Neural cell (in vitro differentiated cells): ENCODE data around the gene CLDN20. TPM values are rescaled to one million over a fixed set of nuclear protein-coding genes. Genes with fewer than 3 reads are reported as not detected.

Source experiments
- H2AFZ ChIP-seq: fragments of 200-600, 300-800 bp; sonication (generic), shearing (Covaris generic); 2 replicates; pipeline ENCODE4 v1.6.0; 2014; ENCODE audit warnings: low read depth, mild to moderate bottlenecking, antibody characterized with exemption, low read length, moderate library complexity
- H3F3A ChIP-seq: fragments of 200-600 bp; shearing (Covaris generic); 2 replicates; pipeline ENCODE4 v1.6.1; 2016; ENCODE audit warnings: mild to moderate bottlenecking, moderate library complexity, mixed read lengths, antibody characterized with exemption, low read length; ENCODE audit not compliant: insufficient read depth, poor library complexity, severe bottlenecking
- H3K27ac ChIP-seq: fragments of 200-600, 300-800 bp; sonication (generic), shearing (Covaris generic); 2 replicates; pipeline ENCODE4 v1.5.1; 2014; ENCODE audit warnings: mild to moderate bottlenecking, low read length, moderate library complexity
- H3K27me3 ChIP-seq: fragments of 300-800, 200-600 bp; sonication (generic), shearing (Covaris generic); 2 replicates; pipeline ENCODE4 v1.6.0; 2014; ENCODE audit warnings: mild to moderate bottlenecking, low read depth, low read length, moderate library complexity; ENCODE audit not compliant: insufficient read depth
- H3K36me3 ChIP-seq: fragments of 300-800, 200-600 bp; sonication (generic), shearing (Covaris generic); 2 replicates; pipeline ENCODE4 v1.5.1; 2014; ENCODE audit warnings: mild to moderate bottlenecking, antibody characterized with exemption, low read length, moderate library complexity; ENCODE audit not compliant: insufficient read depth
- H3K4me2 ChIP-seq: fragments of 300-800, 200-600 bp; sonication (generic), shearing (Covaris generic); 2 replicates; pipeline ENCODE4 v1.6.0; 2014; ENCODE audit warnings: mild to moderate bottlenecking, low read length
- H3K4me3 ChIP-seq: fragments of 300-800, 200-600 bp; sonication (generic), shearing (Covaris generic); 2 replicates; pipeline ENCODE4 v1.5.1; 2014; ENCODE audit warnings: mild to moderate bottlenecking, low read length, moderate library complexity
- H3K79me2 ChIP-seq: fragments of 200-600 bp; shearing (Covaris generic); replicated peaks from 2 replicates; pipeline ENCODE4 v1.6.0; 2014; ENCODE audit warnings: mild to moderate bottlenecking, low read length, moderate library complexity; ENCODE audit not compliant: insufficient read depth
- H3K9ac ChIP-seq: fragments of 300-800, 200-600 bp; sonication (generic), shearing (Covaris generic); 2 replicates; pipeline ENCODE4 v1.6.1; 2016; ENCODE audit warnings: mild to moderate bottlenecking, low read length, mixed read lengths
- H3K9me2 ChIP-seq: fragments of 200-600 bp; shearing (Covaris generic); 2 replicates; pipeline ENCODE4 v1.6.1; 2016; ENCODE audit warnings: mild to moderate bottlenecking, low read length, mixed read lengths; ENCODE audit not compliant: insufficient read depth
- H3K9me3 ChIP-seq: fragments of 200-600, 300-800 bp; sonication (generic), shearing (Covaris generic); 2 replicates; pipeline ENCODE4 v1.6.1; 2016; ENCODE audit warnings: mild to moderate bottlenecking, mixed run types, low read length, moderate library complexity, mixed read lengths
- H4K20me1 ChIP-seq: fragments of 200-600 bp; shearing (Covaris generic); 2 replicates; pipeline ENCODE4 v1.6.1; 2016; ENCODE audit warnings: mild to moderate bottlenecking, mixed run types; ENCODE audit not compliant: insufficient read depth
- EP300 ChIP-seq: fragments of 450-650 bp; conservative IDR thresholded peaks from 2 replicates; pipeline ENCODE4 v1.6.1; 2014; ENCODE audit warnings: antibody characterized with exemption, mild to moderate bottlenecking, moderate library complexity; ENCODE audit not compliant: poor library complexity, severe bottlenecking
- EZH2 ChIP-seq: fragments of 200-600, 300-800 bp; shearing (Covaris generic), sonication (generic); IDR thresholded peaks from 2 replicates; pipeline ENCODE4 v1.6.1; 2014; ENCODE audit warnings: antibody characterized with exemption, low read length, borderline replicate concordance, mild to moderate bottlenecking; ENCODE audit not compliant: insufficient read depth, poor library complexity, severe bottlenecking
- MXI1 ChIP-seq: fragments of 450-650 bp; conservative IDR thresholded peaks from 2 replicates; pipeline ENCODE4 v1.6.1; 2014; ENCODE audit warnings: antibody characterized with exemption, mild to moderate bottlenecking; ENCODE audit not compliant: poor library complexity, severe bottlenecking
- POLR2AphosphoS5 ChIP-seq: IDR thresholded peaks from 2 replicates; pipeline ENCODE4 v1.6.1; 2012
- RAD21 ChIP-seq: fragments of 450-650 bp; conservative IDR thresholded peaks from 2 replicates; pipeline ENCODE4 v1.6.1; 2014; ENCODE audit warnings: antibody characterized with exemption, mild to moderate bottlenecking, moderate library complexity
- SMC3 ChIP-seq: fragments of 450-650 bp; conservative IDR thresholded peaks from 2 replicates; pipeline ENCODE4 v1.6.1; 2014; ENCODE audit warnings: antibody characterized with exemption, mild to moderate bottlenecking, moderate library complexity; ENCODE audit not compliant: poor library complexity
- TAF1 ChIP-seq: IDR thresholded peaks from 2 replicates; pipeline ENCODE4 v1.6.1; 2012; ENCODE audit warnings: low read depth
- polyA plus RNA-seq: library from polyadenylated mRNA; depleted of rRNA; stranded (reverse); fragments of >200 nt; gene quantifications from 2 replicates; pipeline ENCODE4 v1.2.3, GENCODE V29; 2014
- TF ChIP-seq, protein P1 (sequence below): IDR thresholded peaks from 2 replicates; pipeline ENCODE4 v1.6.1; 2012; ENCODE audit warnings: borderline replicate concordance
- TF ChIP-seq, protein P2 (sequence below): fragments of 450-650 bp; IDR thresholded peaks from 2 replicates; pipeline ENCODE4 v1.5.1; 2014; ENCODE audit warnings: antibody characterized with exemption, mild to moderate bottlenecking, moderate library complexity; ENCODE audit not compliant: poor library complexity, severe bottlenecking

The CLDN20 gene
- polyA plus RNA-seq, 1 donor from 2014 or later, result not detected

- Histone ChIP-seq H3K4me3 (no peak overlapping the region), H3K4me2 (no peak overlapping the region), H2AFZ (no peak overlapping the region), H3K36me3 (no peaks in the 10 kb centered on the region), H3K79me2 (no peaks in the 10 kb centered on the region), H3K9me2 (no peaks in the 10 kb centered on the region), H3K27ac (no peak overlapping the region), H3F3A (no peaks in the 10 kb centered on the region), H3K9me3 (no peaks in the 10 kb centered on the region), H3K9ac (no peak overlapping the region), H4K20me1 (no peaks in the 10 kb centered on the region), H3K27me3 (no peaks in the 10 kb centered on the region)
- TF ChIP-seq TAF1 (no peak), POLR2AphosphoS5 (no peak), EP300 (no peak), RAD21 (no peak), EZH2 (no peak), MXI1 (no peak), SMC3 (no peak)
- TF ChIP-seq, protein P1, sequence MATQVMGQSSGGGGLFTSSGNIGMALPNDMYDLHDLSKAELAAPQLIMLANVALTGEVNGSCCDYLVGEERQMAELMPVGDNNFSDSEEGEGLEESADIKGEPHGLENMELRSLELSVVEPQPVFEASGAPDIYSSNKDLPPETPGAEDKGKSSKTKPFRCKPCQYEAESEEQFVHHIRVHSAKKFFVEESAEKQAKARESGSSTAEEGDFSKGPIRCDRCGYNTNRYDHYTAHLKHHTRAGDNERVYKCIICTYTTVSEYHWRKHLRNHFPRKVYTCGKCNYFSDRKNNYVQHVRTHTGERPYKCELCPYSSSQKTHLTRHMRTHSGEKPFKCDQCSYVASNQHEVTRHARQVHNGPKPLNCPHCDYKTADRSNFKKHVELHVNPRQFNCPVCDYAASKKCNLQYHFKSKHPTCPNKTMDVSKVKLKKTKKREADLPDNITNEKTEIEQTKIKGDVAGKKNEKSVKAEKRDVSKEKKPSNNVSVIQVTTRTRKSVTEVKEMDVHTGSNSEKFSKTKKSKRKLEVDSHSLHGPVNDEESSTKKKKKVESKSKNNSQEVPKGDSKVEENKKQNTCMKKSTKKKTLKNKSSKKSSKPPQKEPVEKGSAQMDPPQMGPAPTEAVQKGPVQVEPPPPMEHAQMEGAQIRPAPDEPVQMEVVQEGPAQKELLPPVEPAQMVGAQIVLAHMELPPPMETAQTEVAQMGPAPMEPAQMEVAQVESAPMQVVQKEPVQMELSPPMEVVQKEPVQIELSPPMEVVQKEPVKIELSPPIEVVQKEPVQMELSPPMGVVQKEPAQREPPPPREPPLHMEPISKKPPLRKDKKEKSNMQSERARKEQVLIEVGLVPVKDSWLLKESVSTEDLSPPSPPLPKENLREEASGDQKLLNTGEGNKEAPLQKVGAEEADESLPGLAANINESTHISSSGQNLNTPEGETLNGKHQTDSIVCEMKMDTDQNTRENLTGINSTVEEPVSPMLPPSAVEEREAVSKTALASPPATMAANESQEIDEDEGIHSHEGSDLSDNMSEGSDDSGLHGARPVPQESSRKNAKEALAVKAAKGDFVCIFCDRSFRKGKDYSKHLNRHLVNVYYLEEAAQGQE, result no peak
- TF ChIP-seq, protein P2, sequence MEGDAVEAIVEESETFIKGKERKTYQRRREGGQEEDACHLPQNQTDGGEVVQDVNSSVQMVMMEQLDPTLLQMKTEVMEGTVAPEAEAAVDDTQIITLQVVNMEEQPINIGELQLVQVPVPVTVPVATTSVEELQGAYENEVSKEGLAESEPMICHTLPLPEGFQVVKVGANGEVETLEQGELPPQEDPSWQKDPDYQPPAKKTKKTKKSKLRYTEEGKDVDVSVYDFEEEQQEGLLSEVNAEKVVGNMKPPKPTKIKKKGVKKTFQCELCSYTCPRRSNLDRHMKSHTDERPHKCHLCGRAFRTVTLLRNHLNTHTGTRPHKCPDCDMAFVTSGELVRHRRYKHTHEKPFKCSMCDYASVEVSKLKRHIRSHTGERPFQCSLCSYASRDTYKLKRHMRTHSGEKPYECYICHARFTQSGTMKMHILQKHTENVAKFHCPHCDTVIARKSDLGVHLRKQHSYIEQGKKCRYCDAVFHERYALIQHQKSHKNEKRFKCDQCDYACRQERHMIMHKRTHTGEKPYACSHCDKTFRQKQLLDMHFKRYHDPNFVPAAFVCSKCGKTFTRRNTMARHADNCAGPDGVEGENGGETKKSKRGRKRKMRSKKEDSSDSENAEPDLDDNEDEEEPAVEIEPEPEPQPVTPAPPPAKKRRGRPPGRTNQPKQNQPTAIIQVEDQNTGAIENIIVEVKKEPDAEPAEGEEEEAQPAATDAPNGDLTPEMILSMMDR, result no peak
Measured at GRCh38 chr6:155274106-155274505, 10.3 kb downstream of the CLDN20 start.

GRCh38 chr6:155274533-155274932, 10.7 kb downstream of the CLDN20 start:
- no peaks in the 10 kb centered on the region for H4K20me1 ChIP-seq
- H3K36me3 ChIP-seq, result no peaks in the 10 kb centered on the region
- no peak overlapping the region for H3K4me3 ChIP-seq
- no peaks in the 10 kb centered on the region for H3K79me2 ChIP-seq
- H3F3A ChIP-seq, result no peaks in the 10 kb centered on the region
- TF ChIP-seq, protein P2, result no peak
- TF ChIP-seq TAF1 (no peak), SMC3 (no peak)
- H2AFZ ChIP-seq, result no peak overlapping the region
- no peaks in the 10 kb centered on the region for H3K27me3 ChIP-seq
- no peak overlapping the region for H3K27ac ChIP-seq
- no peak overlapping the region for H3K9ac ChIP-seq
- H3K9me3 ChIP-seq, result no peaks in the 10 kb centered on the region
- no peak overlapping the region for H3K4me2 ChIP-seq
- no peaks in the 10 kb centered on the region for H3K9me2 ChIP-seq
